Upper lobe of right lung (tissue), 1 donor: ENCODE measurements around the gene NIPAL3. TPM values are rescaled to one million over a fixed set of nuclear protein-coding genes. Genes with fewer than 3 reads are reported as not detected.

Experiments used
- ATAC-seq: fragments of 200-7000 bp; cut with Tn5 transposase; one replicate; pipeline ENCODE4 v1.9.1; 2020; ENCODE audit warnings: mild to moderate bottlenecking, moderate library complexity
- DNase-seq: peaks from one replicate; pipeline ENCODE4 v3.0.0-alpha.2; 2020
- H3K27ac ChIP-seq: fragments of 200-600 bp; one replicate; pipeline ENCODE4 v1.8.0; 2022
- H3K27me3 ChIP-seq: fragments of 200-600 bp; one replicate; pipeline ENCODE4 v1.8.0; 2022; ENCODE audit warnings: mild to moderate bottlenecking
- H3K36me3 ChIP-seq: fragments of 200-600 bp; one replicate; pipeline ENCODE4 v1.8.0; 2022
- H3K4me1 ChIP-seq: fragments of 200-600 bp; one replicate; pipeline ENCODE4 v1.8.0; 2022
- H3K4me3 ChIP-seq: fragments of 200-600 bp; one replicate; pipeline ENCODE4 v1.8.0; 2022; ENCODE audit warnings: mild to moderate bottlenecking
- H3K9me3 ChIP-seq: fragments of 200-600 bp; one replicate; pipeline ENCODE4 v1.8.0; 2022
- CTCF ChIP-seq: fragments of 200-600 bp; IDR thresholded peaks from one replicate; pipeline ENCODE4 v1.8.0; 2022; ENCODE audit warnings: antibody characterized with exemption
- intact Hi-C: fragments of 100-400 bp; cut with DNase I; formaldehyde crosslinking; loops from one replicate; pipeline ENCODE4 v1.11.0; 2022
- total RNA-seq: library from RNA; stranded (reverse); fragmentation: NEBNext Ultra II Directional; extraction: Animal tissue kit (Norgen Biotek cat#: 25700); gene quantifications from one replicate; pipeline ENCODE4 v1.2.1, GENCODE V29; 2021
- donor health status: DM: no; HTN: yes; CAD: no; lungs with severe emphysema.

Gene NIPAL3
- total RNA-seq, 1 donor from 2014 or later: 37.8 TPM

- TF ChIP-seq CTCF: no peak
- DNase-seq (no peak), ATAC-seq (no peak)
- Histone ChIP-seq H3K27me3 (no peaks in the 10 kb centered on the region), H3K4me1 (no peaks in the 10 kb centered on the region), H3K4me3 (no peak overlapping the region), H3K36me3 (peaks cover 4% of the 10 kb centered on the region), H3K9me3 (no peaks in the 10 kb centered on the region), H3K27ac (no peak overlapping the region)
- intact Hi-C loops: no loop called here
These were observed 41.9 kb upstream of the NIPAL3 start for GRCh38 chr1:24373710-24374109.

- no peak for DNase-seq
- no peak for ATAC-seq
These were observed 40.5 kb upstream of the NIPAL3 start for GRCh38 chr1:24374891-24375786.

GRCh38 chr1:24379733-24380315, 35.8 kb upstream of the NIPAL3 start:
- H3K27me3 ChIP-seq: no peaks in the 10 kb centered on the region
- ATAC-seq: no peak
- no peak for TF ChIP-seq CTCF
- no peak overlapping the region for H3K27ac ChIP-seq
- H3K36me3 ChIP-seq: peaks cover 12% of the 10 kb centered on the region
- intact Hi-C loops: no loop called here
- peaks cover 11% of the 10 kb centered on the region for H3K4me1 ChIP-seq
- H3K4me3 ChIP-seq: no peak overlapping the region
- no peaks in the 10 kb centered on the region for H3K9me3 ChIP-seq
- DNase-seq: no peak

More at GRCh38 chr1:24374891-24375786, 40.5 kb upstream of the NIPAL3 start:
- Histone ChIP-seq H3K27ac (no peak overlapping the region), H3K27me3 (no peaks in the 10 kb centered on the region), H3K4me1 (no peaks in the 10 kb centered on the region), H3K36me3 (peaks cover 12% of the 10 kb centered on the region), H3K4me3 (no peak overlapping the region), H3K9me3 (no peaks in the 10 kb centered on the region)
- no peak for TF ChIP-seq CTCF
- intact Hi-C loops: no loop called here

- ATAC-seq (no peak), DNase-seq (no peak)
- Histone ChIP-seq H3K36me3 (peaks cover 12% of the 10 kb centered on the region), H3K4me3 (no peak overlapping the region), H3K4me1 (peaks cover 15% of the 10 kb centered on the region), H3K27me3 (no peaks in the 10 kb centered on the region), H3K27ac (no peak overlapping the region), H3K9me3 (no peaks in the 10 kb centered on the region)
- intact Hi-C loops: no loop called here
- TF ChIP-seq CTCF: no peak
These were observed 35.1 kb upstream of the NIPAL3 start for GRCh38 chr1:24380508-24380907.

GRCh38 chr1:24381256-24381655, 34.3 kb upstream of the NIPAL3 start:
- ATAC-seq: no peak
- intact Hi-C loops: no loop called here

More at GRCh38 chr1:24381256-24381655, 34.3 kb upstream of the NIPAL3 start:
- Histone ChIP-seq H3K4me3 (no peak overlapping the region), H3K36me3 (peaks cover 12% of the 10 kb centered on the region), H3K27me3 (no peaks in the 10 kb centered on the region), H3K9me3 (no peaks in the 10 kb centered on the region), H3K27ac (no peak overlapping the region), H3K4me1 (peaks cover 15% of the 10 kb centered on the region)
- no peak for TF ChIP-seq CTCF
- DNase-seq: no peak
